Hair follicle dermal papilla cell (primary cell): ENCODE results near the gene DMP1. TPM values are rescaled to one million over a fixed set of nuclear protein-coding genes. Genes with fewer than 3 reads are reported as not detected.

Source experiments
- total RNA-seq: library from RNA; depleted of rRNA; stranded (reverse); fragments of >200 nt; gene quantifications from 2 replicates; pipeline ENCODE4 v1.2.3, GENCODE V29; 2012

The DMP1 gene
- total RNA-seq, result not detected in 2 replicates

GRCh38 chr4:87649980-87650379 lies at the start of gene DMP1:
Gene DMP1, plus strand, starts transcription at chr4:87650280. Its CDS starts 6,213 bp downstream, at chr4:87656493.

GRCh38 chr4:87608229-87608628 lies 41.9 kb upstream of the DMP1 start, which contains the start of gene DSPP:
Gene DSPP, plus strand, starts transcription at chr4:87608529. Its CDS starts 2,380 bp downstream, at chr4:87610909.

Other genes starting within 250 kb of the DMP1 start
- gene NUDT9, start 227.7 kb upstream of the DMP1 start, total RNA-seq, result 7.1 and 8.6 TPM in 2 replicates
- gene SPARCL1, start 120.9 kb upstream of the DMP1 start, total RNA-seq, result not detected in 2 replicates
- not detected in 2 replicates for gene DSPP, start 41.8 kb upstream of the DMP1 start, total RNA-seq
- gene IBSP, start 149.3 kb downstream of the DMP1 start, total RNA-seq, result 0.16 TPM in 1 of 2 replicates, not detected in the other
- not detected in 2 replicates for gene MEPE, start 182.7 kb downstream of the DMP1 start, total RNA-seq